ENCODE data around the gene FAM117A.
"Not testable (repeated sequence)": the region's sequence is repeated elsewhere in the genome, so short reads cannot be mapped to it uniquely, and the experiment has no call there.

The FAM117A gene

GRCh38 chr17:49677933-49678847 lies 85.7 kb downstream of the FAM117A start, which contains the start of gene SPOP:
Gene SPOP (minus strand): TSS chr17:49678097. CDS start chr17:49622810, 55,287 bp downstream.
- peak; percentile 98 for DNase-seq (ENCODE audit: low read depth)
- TF ChIP-seq CTCF (IDR thresholded peaks at IDR 0.05; ENCODE audit: control insufficient read depth, extremely low read depth, insufficient read depth), result no peak
- peak within 1 kb of the TSS; percentile 78 for H3K4me3 ChIP-seq (ENCODE audit: low read depth, low read length)

GRCh38 chr17:49677134-49677932 lies 86.6 kb downstream of the FAM117A start:
- TF ChIP-seq CTCF (IDR thresholded peaks at IDR 0.05; ENCODE audit: control insufficient read depth, extremely low read depth, insufficient read depth), result no peak
- H3K4me3 ChIP-seq (ENCODE audit: low read depth, low read length), result peak overlapping the region; percentile 78
- peak; percentile 63 for DNase-seq (ENCODE audit: low read depth)

GRCh38 chr17:49676276-49676868 lies 87.6 kb downstream of the FAM117A start:
- H3K4me3 ChIP-seq (ENCODE audit: low read depth, low read length), result peak overlapping the region; percentile 78
- TF ChIP-seq CTCF (IDR thresholded peaks at IDR 0.05; ENCODE audit: control insufficient read depth, extremely low read depth, insufficient read depth), result no peak
- no peak for DNase-seq (ENCODE audit: low read depth)

GRCh38 chr17:49674507-49674906 lies 89.4 kb downstream of the FAM117A start:
- TF ChIP-seq CTCF (IDR thresholded peaks at IDR 0.05; ENCODE audit: control insufficient read depth, extremely low read depth, insufficient read depth), result no peak
- H3K4me3 ChIP-seq (ENCODE audit: low read depth, low read length), result no peak overlapping the region
- DNase-seq (ENCODE audit: low read depth), result no peak

GRCh38 chr17:49673679-49674078 lies 90.3 kb downstream of the FAM117A start:
- H3K4me3 ChIP-seq (ENCODE audit: low read depth, low read length); DNase-seq (ENCODE audit: low read depth): not testable (repeated sequence)

- TF ChIP-seq CTCF (IDR thresholded peaks at IDR 0.05; ENCODE audit: control insufficient read depth, extremely low read depth, insufficient read depth), result no peak
- H3K4me3 ChIP-seq (ENCODE audit: low read depth, low read length), result no peak overlapping the region
These were observed 93.3 kb downstream of the FAM117A start for GRCh38 chr17:49670641-49671040.

GRCh38 chr17:49670002-49670401 lies 93.9 kb downstream of the FAM117A start:
- TF ChIP-seq CTCF (IDR thresholded peaks at IDR 0.05; ENCODE audit: control insufficient read depth, extremely low read depth, insufficient read depth), result no peak
- DNase-seq (ENCODE audit: low read depth), result peak; percentile 61
- 0 out of 2 replicates have a peak overlapping the region, but pooled peaks have one; percentile 21 for H3K4me3 ChIP-seq (ENCODE audit: low read depth, low read length)

More at GRCh38 chr17:49670641-49671040, 93.3 kb downstream of the FAM117A start:
- no peak for DNase-seq (ENCODE audit: low read depth)

Data from LNCaP clone FGC (cell line).